Frontal cortex (tissue), 4 donors: ENCODE results near the gene GPRC5C. TPM values are rescaled to one million over a fixed set of nuclear protein-coding genes. Genes with fewer than 3 reads are reported as not detected.

Experiments
- DNase-seq, 2 donors: peaks; one replicate each; pipeline ENCODE4 v3.0.0; 2012; ENCODE audit warnings: low spot score in 2 of 2
- FAIRE-seq: peaks from 2 replicates; lab custom pipeline; 2012; peaks lifted over from hg19 to GRCh38; lab: Jason Lieb, UNC
- total RNA-seq: library from RNA; depleted of rRNA; stranded (reverse); fragments of >200 nt; gene quantifications from one replicate; pipeline ENCODE4 v1.2.3, GENCODE V29; 2014
- donor health status: control.
- donor health status: control.
- donor health status: control.

GPRC5C gene, protein sequence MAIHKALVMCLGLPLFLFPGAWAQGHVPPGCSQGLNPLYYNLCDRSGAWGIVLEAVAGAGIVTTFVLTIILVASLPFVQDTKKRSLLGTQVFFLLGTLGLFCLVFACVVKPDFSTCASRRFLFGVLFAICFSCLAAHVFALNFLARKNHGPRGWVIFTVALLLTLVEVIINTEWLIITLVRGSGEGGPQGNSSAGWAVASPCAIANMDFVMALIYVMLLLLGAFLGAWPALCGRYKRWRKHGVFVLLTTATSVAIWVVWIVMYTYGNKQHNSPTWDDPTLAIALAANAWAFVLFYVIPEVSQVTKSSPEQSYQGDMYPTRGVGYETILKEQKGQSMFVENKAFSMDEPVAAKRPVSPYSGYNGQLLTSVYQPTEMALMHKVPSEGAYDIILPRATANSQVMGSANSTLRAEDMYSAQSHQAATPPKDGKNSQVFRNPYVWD
- 5.3 TPM for total RNA-seq

- DNase-seq (peak; percentile 71 to 83), FAIRE-seq (no peak)
Observed at GRCh38 chr17:74431568-74432423, at the start of gene GPRC5C. Gene GPRC5C, plus strand, starts transcription at chr17:74432088. Its CDS starts 7,689 bp downstream, at chr17:74439777.

DNA sequence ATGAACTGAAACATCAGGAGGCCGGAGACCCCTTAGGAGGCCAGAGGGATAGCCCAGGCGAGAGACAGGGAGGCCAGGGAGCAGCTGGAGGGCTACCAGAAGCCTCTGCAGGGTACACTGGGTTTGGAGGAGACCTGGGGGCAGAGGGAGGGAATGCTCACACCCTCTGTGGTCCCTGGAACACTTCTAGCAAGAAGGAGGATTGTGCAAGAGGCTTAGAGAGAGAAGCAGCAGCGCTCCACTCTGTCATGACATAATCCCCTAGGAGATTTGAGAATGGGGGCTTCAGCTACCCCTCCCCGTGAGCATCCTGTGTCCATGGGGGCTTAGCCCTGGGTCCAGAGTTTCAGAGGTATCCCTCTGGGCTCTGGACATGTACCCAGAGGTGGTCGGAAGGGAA lies 48.7 kb upstream of the GPRC5C start:
- no peak for DNase-seq
- no peak for FAIRE-seq

DNA sequence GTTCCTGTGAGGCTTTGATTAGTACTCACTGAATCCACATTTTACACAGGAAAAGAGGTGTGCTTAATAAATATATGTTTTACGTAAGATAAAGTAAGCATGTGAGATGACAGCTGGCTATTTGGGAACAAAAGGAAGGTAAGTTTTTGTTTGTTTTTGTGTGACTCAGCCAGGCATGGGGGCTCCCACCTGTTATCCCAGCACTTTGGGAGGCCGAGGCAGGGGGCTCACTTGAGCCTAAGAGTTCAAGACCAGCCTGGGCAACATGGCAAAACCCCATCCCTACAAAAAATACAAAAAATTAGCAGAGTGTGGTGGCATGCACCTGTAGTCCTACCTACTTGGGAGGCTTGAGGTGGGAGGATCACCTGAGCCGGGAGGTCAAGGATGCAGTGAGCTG lies 46.7 kb upstream of the GPRC5C start:
- DNase-seq (no peak), FAIRE-seq (no peak)

DNA sequence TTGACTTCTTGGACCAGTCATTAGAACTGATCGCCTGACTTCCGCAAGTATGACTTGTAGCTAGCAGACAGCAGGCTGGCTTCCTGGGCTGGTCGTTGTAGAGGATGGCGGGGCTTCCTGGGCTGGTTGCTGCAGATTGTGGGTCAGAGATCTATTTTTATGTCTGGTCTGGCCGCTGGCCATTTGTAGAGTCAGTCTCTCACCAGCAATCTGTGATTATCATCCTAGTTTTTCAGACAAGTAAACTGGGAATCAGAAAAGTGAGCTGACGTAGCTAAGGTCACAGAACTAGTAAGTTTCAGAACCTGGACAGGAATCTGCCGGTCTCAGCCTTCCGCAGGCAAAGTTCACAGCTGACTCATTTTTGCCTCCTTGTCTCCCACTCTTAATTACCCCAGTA lies 45.5 kb upstream of the GPRC5C start:
- DNase-seq: no peak
- no peak for FAIRE-seq

DNA sequence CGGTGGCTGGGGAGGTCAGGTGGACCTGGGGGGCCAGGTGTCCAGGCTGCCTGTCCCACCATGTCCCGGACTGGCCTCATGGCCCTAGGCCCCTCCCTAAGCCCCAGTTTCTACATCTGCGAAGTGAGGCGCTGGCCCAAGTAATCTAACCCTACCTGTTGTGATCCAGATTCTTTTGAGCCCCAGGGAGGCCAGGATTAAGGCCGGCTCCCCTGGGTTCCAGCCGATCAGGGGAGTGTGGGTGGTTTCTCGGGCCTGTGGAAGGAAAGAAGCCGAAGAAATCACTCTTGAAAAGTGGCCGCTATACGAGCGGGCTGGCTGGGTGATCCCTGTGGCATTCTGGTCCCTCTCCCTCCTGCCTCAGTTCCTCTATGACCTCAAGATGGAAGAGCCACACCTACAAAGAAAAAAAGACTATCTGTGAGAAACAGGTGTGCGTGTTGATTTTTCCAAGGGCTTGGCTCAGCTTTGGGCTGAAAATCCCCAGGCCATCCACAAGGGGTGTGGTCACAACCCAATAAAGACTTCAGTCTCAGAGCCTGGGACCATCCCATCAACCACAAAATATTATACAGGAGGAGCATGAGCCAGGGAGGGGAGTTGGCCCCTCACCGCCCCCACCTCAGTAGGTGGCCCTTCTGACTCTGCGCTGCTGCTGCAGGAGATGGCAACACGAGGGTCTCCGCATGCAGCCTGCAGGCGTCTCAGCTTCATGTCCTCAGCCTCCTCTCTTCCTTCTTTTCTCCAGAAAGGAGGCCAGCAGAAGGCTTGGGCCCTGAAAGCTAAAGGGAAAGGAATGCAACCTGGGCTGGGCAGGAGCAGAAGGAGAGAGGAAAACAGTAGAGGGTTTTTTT lies 44.3 kb upstream of the GPRC5C start:
- DNase-seq (no peak), FAIRE-seq (no peak)

DNA sequence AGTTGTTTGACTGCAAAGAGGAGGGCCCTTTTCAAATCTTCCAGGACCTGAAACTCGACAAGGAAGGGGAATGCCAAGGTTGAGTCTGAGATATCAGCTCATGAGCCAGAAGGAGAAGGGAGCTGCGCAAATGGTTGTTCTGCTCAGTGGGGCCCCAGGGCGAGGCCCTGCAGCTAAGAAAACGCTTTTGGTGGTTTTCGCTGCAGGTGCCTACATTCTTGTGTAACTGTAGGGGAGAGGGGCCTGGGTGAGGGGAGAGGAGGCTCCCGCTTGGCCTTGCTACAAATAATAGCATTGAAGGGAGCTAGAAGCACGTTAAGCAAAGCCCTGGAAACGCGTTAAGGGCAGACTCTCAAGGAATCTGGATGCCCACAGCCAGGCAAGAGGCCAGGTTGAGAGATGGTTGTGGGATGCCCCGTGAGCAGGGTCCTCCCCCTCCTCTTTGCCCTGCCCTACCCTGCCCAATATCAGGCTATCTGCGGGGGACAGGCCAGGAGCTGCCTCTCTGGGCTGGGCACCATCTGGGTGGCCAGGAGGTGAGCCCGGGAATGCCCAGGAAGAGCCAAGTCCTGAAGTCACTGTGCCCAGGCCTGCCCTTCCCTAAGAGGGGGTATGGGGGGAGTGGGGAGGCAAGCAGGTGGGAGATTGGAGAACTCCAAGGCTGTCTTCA lies 42.7 kb upstream of the GPRC5C start:
- FAIRE-seq (no peak), DNase-seq (no peak)

GRCh38 chr17:74389937-74390679 lies 41.8 kb upstream of the GPRC5C start:
- DNase-seq (no peak), FAIRE-seq (no peak)

GRCh38 chr17:74390680-74391653 lies 40.9 kb upstream of the GPRC5C start:
- no peak for FAIRE-seq
- no peak for DNase-seq

GRCh38 chr17:74391771-74392170 lies 40.1 kb upstream of the GPRC5C start:
- DNase-seq (no peak), FAIRE-seq (no peak)

DNA sequence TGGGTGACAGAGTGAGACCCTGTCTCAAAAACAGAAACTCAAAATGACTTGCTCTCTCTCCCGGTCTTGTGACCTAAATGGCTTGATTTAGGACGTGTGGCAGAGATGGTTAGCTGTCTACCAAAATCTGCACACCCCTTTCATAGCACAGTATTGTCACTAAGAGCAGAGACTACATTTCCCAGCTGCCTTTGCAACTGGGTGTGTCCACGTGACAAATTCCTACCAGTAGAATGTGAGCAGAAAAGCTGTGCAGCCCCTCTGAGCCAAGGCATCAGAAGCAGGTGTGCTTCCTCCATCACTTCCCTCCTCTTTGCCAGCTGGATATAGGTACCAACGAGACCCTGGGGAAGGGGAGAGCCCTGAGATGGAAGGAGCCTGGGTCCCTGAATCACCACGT lies 39.0 kb upstream of the GPRC5C start:
- DNase-seq (no peak), FAIRE-seq (no peak)

GRCh38 chr17:74393346-74393942 lies 38.4 kb upstream of the GPRC5C start:
- DNase-seq: no peak
- FAIRE-seq: no peak

DNA sequence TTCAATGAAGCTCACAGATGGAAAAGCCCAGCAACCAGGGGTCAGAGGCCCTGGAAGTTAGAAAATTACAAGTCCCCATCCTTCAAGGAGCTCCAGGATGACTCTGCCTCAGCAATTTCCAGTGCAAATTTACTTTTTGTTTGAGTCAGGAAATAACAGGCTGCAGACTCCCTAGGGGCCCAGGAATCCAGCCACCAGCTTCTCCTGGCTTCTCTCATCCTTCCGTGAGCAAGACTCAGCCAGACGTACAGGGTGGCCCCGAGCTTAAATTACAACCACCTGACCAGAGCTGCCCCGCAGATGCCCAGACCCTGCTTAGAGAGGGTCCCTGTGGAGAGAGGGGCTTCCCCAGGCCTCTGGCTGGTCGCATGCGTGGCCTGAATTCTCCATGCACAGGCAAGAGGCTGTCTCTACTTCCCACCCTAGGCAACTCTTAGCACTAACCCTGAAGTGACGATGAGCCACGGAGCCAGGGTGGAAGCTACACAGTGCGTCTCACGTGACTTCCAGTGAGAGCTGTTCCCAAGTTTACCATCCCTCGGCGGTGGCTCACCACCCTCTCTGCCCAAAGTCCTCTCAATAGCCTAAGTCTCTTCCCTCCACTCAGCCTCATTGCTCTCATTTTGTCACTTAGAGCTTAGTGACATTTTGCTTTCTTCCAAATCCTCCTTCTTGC lies 37.5 kb upstream of the GPRC5C start:
- no peak for FAIRE-seq
- no peak for DNase-seq

- DNase-seq: no peak
Observed at GRCh38 chr17:74394977-74395376, 36.9 kb upstream of the GPRC5C start.

DNA sequence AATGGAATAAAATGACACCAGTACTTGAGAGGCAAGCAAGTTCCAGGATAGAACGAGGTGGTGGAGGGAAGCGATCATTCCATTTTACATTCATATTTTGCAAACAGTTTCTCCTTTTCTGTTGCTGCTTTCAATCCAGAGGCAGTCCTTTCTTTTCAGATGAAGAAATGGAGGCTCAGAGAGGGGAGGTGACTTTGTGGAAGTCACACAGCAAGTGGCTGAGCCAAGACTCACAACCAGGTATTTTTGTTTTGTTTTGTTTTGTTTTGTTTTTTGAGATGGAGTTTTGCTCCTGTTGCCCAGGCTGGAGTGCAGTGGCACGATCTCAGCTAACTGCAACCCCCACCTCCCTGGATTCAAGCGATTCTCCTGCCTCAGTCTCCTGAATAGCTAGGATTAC lies 35.3 kb upstream of the GPRC5C start:
- no peak for FAIRE-seq

More at GRCh38 chr17:74394977-74395376, 36.9 kb upstream of the GPRC5C start:
- no peak for FAIRE-seq

GRCh38 chr17:74402048-74402447 lies 29.8 kb upstream of the GPRC5C start:
- FAIRE-seq: no peak

More for the DNA sequence above, 35.3 kb upstream of the GPRC5C start:
- no peak for DNase-seq

DNA sequence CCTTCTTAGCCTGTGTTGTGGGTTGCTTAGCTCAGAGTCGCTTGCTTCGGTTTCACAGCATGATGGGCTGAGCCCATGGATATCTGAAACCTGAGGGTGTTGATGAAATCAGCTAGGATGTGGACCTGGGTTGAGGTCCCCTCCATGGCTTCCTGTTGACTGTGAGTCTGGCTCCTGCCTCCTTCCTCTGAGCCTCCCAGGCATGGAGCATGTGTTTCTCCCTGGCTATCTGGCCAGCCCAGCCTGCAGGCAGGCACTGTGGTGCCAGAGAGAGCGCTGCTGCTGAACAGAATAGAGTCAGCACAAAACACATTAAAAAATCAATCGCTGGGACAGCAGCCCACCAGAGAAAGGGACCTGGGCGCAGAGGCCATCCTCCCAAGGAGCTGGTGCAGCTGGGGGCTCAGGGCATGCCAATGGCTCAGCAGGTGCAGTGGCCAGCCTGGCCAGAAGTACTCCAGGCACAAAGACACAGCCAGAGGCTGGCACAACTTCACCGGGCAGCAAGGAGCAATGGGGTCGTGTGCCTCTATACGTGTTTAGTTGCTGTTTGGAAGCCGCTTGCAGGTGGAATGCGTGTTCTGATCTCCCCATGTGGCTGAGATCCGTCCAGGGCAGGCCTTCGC lies 28.3 kb upstream of the GPRC5C start:
- FAIRE-seq: no peak
- no peak for DNase-seq

More at GRCh38 chr17:74402048-74402447, 29.8 kb upstream of the GPRC5C start:
- DNase-seq: no peak
